Pancreas (tissue), 10 donors: ENCODE results near the gene PKLR. TPM values are rescaled to one million over a fixed set of nuclear protein-coding genes. Genes with fewer than 3 reads are reported as not detected.
"Not testable (repeated sequence)": the region's sequence is repeated elsewhere in the genome, so short reads cannot be mapped to it uniquely, and the experiment has no call there.

Experiments
- ATAC-seq, 4 donors: fragments of 200-7000 bp; cut with Tn5 transposase; one replicate each; pipeline versions ENCODE4 v1.8.0 to v1.9.1; 2020; ENCODE audit warnings: mild to moderate bottlenecking in 4 of 4, moderate library complexity in 4 of 4
- DNase-seq, 6 donors: peaks; one replicate each; pipeline ENCODE4 v3.0.0-alpha.2; 2020
- FAIRE-seq: peaks from 2 replicates; lab custom pipeline; 2012; peaks lifted over from hg19 to GRCh38; lab: Jason Lieb, UNC
- H3K27ac ChIP-seq, 4 donors: fragments of 200-600 bp; sonication (generic); 1 replicate in 3 of 4; 2 replicates in 1 of 4; pipeline versions ENCODE4 v1.5.0 to v1.8.0; 2020
- H3K27me3 ChIP-seq, 4 donors: fragments of 200-600 bp; one replicate each; pipeline ENCODE4 v1.8.0; 2021
- H3K36me3 ChIP-seq, 3 donors: fragments of 200-600 bp; sonication (generic) in 1 of 3; one replicate each; pipeline versions ENCODE4 v1.5.0 to v1.8.0; 2020 to 2021
- H3K4me1 ChIP-seq, 3 donors: fragments of 200-600 bp; one replicate each; pipeline ENCODE4 v1.8.0; 2021
- H3K4me3 ChIP-seq, 4 donors: fragments of 200-600 bp; sonication (generic) in 2 of 4; one replicate each; pipeline versions ENCODE4 v1.5.0 to v1.8.0; 2020 to 2021
- H3K9me3 ChIP-seq, 4 donors: fragments of 200-600 bp; one replicate each; pipeline ENCODE4 v1.8.0; 2021
- CTCF ChIP-seq, 4 donors: fragments of 200-600 bp; sonication (generic) in 3 of 4; IDR thresholded peaks; one replicate each; pipeline versions ENCODE4 v1.5.0 to v1.8.0; 2021; ENCODE audit warnings: antibody characterized with exemption in 4 of 4
- WGBS, 2 donors: extraction: QIAGEN DNeasy Blood & Tissue Kit; methylation state at CpG; one replicate each; pipeline ENCODE4 v1.1.7; 2013; 5-methylcytosine and 5-hydroxymethylcytosine counted together
- intact Hi-C, 3 donors: fragments of 100-400 bp; cut with DNase I; formaldehyde crosslinking; loops; one replicate each; pipeline versions ENCODE4 v1.11.1 to v1.14.2; 2022
- polyA plus RNA-seq, 2 donors: library from polyadenylated mRNA; stranded (reverse); fragments of 200-250 nt; gene quantifications; one replicate each; pipeline ENCODE4 v1.2.3, GENCODE V29; 2013
- total RNA-seq, 6 donors: library from RNA; stranded (reverse); fragmentation: NEBNext Ultra II Directional in 4 of 6; extraction: Animal tissue kit (Norgen Biotek cat#: 25700) in 4 of 6; gene quantifications; one replicate each; pipeline versions ENCODE4 v1.2.1 to v1.2.4, GENCODE V29; 2021 to 2023
- donor health status: healthy with polysubstance abuse.
- donor health status: DM: no; HTN: no; CAD: no; lungs with moderate emphysema.
- donor health status: DM: no; HTN: no; CAD: no.
- donor health status: control.
- donor health status: control.
- donor health status: Bipolar disorder and iron deficiency.
- donor health status: DM: yes; HTN: yes; CAD: no.
- donor health status: DM: no; HTN: no; CAD: no.
- donor health status: DM: no; HTN: no; CAD: no.
- donor health status: DM: yes; HTN: yes; CAD: no.

PKLR gene
- total and polyA plus RNA-seq, 8 donors: 0.19 to 0.22 TPM; not detected in 6

GRCh38 chr1:155295942-155296267 is 5.3 kb downstream of the PKLR start:
- 72 to 82% methylated on average over 7 of the region's 7 CpGs for WGBS, 2 donors

GRCh38 chr1:155295183-155295941 is 5.9 kb downstream of the PKLR start:
- H3K4me1 ChIP-seq: no peaks in the 10 kb centered on the region
- ATAC-seq (peak in 1 of 4 donors; percentile 29), FAIRE-seq (no peak), DNase-seq (no peak)
- TF ChIP-seq CTCF (IDR thresholded peaks at IDR 0.05): no peak
- H3K4me3 ChIP-seq: no peak overlapping the region
- H3K27me3 ChIP-seq: no peaks in the 10 kb centered on the region
- no peak overlapping the region for H3K27ac ChIP-seq
- no peaks in the 10 kb centered on the region for H3K36me3 ChIP-seq
- WGBS, 2 donors: 13 to 18% methylated on average over 39 to 47 of the region's 47 CpGs
- intact Hi-C loops: no loop called here
- no peaks in the 10 kb centered on the region for H3K9me3 ChIP-seq

More at GRCh38 chr1:155295942-155296267, 5.3 kb downstream of the PKLR start:
- Histone ChIP-seq H3K36me3 (no peaks in the 10 kb centered on the region), H3K27ac (no peak overlapping the region), H3K9me3 (no peaks in the 10 kb centered on the region), H3K4me1 (no peaks in the 10 kb centered on the region), H3K27me3 (no peaks in the 10 kb centered on the region), H3K4me3 (no peak overlapping the region)
- ATAC-seq (no peak), FAIRE-seq (no peak), DNase-seq (no peak)
- TF ChIP-seq CTCF (IDR thresholded peaks at IDR 0.05): no peak
- intact Hi-C loops: no loop called here

GRCh38 chr1:155294520-155295182 is 6.6 kb downstream of the PKLR start:
- H3K4me3 ChIP-seq: no peak overlapping the region
- no peak for FAIRE-seq
- H3K4me1 ChIP-seq: no peaks in the 10 kb centered on the region
- intact Hi-C loops: no loop called here
- TF ChIP-seq CTCF (IDR thresholded peaks at IDR 0.05): no peak
- H3K9me3 ChIP-seq: no peaks in the 10 kb centered on the region
- no peaks in the 10 kb centered on the region for H3K27me3 ChIP-seq
- peak in 1 of 4 donors; percentile 16 for ATAC-seq
- no peak for DNase-seq
- H3K27ac ChIP-seq: no peak overlapping the region
- 36 to 38% methylated on average over 46 of the region's 46 CpGs for WGBS, 2 donors
- H3K36me3 ChIP-seq: no peaks in the 10 kb centered on the region

- H3K4me1 ChIP-seq: no peaks in the 10 kb centered on the region
- ATAC-seq: no peak
- FAIRE-seq: no peak
- no peak for TF ChIP-seq CTCF (IDR thresholded peaks at IDR 0.05)
- no peak overlapping the region for H3K27ac ChIP-seq
- WGBS, 2 donors: 77 to 87% methylated on average over 16 to 17 of the region's 17 CpGs
- intact Hi-C loops: no loop called here
- H3K4me3 ChIP-seq: no peak overlapping the region
- no peaks in the 10 kb centered on the region for H3K36me3 ChIP-seq
- DNase-seq: no peak
- H3K9me3 ChIP-seq: no peaks in the 10 kb centered on the region
- H3K27me3 ChIP-seq: no peaks in the 10 kb centered on the region
Measured at GRCh38 chr1:155293086-155293749, 8.0 kb downstream of the PKLR start.

- H3K27me3 ChIP-seq, H3K9me3 ChIP-seq, H3K4me3 ChIP-seq, H3K4me1 ChIP-seq, intact Hi-C loops, ATAC-seq, DNase-seq, H3K27ac ChIP-seq, H3K36me3 ChIP-seq, FAIRE-seq: not testable (repeated sequence)
- 70 to 75% methylated on average over 10 of the region's 10 CpGs for WGBS, 2 donors
Measured at GRCh38 chr1:155291006-155291405, 10.2 kb downstream of the PKLR start.
